Measurements from ENCODE around the gene F3.

Gene F3

DNA sequence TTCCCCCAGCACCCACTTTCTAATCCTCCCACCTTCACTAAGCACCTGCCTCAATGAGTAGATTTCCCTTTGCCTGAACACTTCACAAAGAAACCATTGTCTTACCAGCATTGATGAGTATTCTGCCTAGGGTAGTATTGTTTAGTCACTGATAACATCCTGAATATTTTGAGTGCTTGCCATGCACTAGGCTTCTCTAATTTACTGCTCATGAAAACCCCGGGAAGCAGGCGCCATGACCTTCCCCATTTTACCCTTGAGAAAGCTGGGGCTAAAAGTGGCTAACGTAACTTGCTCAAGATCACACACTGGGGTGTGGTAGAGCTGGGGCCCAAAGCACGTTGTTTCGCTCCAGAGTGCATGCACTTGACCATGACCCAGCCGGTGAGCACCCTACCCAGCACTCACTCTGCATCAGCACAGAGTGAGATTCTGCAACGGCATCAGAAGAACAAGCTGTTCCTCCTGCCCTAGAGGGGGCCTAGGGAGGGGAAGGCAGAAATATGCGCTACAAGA, 10.6 kb upstream of the F3 start:
- DNase-seq (ENCODE audit: low read depth), result no peak

DNA sequence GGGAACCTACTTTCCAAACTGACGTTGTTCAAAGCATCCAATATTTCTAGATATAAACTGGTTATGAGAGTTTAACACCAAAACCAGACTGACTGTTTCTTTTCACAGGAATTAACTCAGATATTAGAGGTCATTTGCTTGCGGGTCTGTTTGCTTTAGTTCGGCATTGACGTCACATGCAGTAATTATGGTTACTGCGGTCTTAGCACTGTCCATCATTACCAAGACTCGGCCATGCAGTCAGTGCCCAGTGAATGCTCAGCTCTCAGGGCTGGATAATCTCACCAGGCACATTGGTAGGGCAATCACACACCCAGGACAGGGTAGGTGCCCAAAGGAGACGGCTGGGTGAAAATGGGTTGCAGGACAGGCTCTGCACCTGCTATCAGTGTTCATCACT, 9.9 kb upstream of the F3 start:
- no peak for DNase-seq (ENCODE audit: low read depth)

DNA sequence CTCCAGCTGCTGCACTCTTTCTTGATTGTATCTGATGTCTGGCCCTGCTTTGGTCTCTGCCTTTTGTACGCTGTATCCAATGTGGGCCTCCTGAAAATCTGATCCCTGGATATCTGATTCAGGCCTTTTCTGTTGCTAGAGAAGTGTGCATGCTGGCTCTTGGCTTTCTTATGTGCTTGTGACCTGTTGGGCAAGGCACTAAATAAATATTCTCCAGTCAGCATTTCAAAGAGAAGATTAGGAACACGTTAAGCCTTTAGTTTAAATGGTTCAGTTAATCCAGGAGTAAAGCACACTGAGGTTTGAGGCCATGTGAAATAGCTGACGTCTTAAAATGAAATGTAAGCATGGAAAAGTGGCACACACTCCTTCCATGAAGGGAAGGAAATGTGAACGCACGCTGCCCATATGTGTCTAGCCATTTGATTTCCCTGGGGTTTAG, 9.3 kb upstream of the F3 start:
- no peak for DNase-seq (ENCODE audit: low read depth)

DNA sequence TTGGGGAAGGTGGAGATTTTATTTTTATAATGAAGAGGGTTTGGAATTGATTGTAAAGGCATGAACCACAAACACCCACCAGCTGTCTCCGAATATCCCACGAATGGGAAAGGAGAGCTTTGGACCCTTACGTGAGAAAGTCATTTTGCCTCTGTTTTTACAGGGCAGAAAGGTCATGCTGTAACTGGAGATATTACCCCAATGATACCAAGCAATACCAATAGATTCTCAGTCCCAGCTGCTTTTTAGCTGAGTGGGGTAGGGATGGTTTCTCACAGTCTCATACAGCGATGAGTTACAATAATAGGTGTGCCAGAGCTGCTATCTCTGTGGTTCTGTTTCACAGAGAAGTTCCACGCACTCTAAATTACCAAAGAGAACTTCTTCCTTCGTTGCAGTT, 8.8 kb upstream of the F3 start:
- no peak for DNase-seq (ENCODE audit: low read depth)

DNA sequence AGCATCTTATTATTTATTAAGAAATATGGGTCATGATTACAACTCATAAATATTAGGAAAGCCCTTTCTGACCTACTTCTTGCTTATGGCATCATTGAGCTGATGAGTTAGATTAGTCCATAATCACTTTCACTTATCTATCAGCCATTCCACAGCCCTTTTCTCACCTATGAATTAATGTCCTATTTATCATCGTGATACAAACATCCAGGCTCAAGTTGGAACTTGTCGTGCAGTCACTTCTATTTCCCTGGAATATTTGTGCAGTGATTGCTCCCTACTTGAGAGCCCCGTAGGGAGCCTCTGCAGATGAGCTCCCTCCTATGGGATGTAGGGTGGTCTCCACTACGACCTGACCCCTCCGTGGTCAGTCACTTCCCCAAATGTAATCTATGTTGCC, 8.1 kb upstream of the F3 start:
- no peak for DNase-seq (ENCODE audit: low read depth)

DNA sequence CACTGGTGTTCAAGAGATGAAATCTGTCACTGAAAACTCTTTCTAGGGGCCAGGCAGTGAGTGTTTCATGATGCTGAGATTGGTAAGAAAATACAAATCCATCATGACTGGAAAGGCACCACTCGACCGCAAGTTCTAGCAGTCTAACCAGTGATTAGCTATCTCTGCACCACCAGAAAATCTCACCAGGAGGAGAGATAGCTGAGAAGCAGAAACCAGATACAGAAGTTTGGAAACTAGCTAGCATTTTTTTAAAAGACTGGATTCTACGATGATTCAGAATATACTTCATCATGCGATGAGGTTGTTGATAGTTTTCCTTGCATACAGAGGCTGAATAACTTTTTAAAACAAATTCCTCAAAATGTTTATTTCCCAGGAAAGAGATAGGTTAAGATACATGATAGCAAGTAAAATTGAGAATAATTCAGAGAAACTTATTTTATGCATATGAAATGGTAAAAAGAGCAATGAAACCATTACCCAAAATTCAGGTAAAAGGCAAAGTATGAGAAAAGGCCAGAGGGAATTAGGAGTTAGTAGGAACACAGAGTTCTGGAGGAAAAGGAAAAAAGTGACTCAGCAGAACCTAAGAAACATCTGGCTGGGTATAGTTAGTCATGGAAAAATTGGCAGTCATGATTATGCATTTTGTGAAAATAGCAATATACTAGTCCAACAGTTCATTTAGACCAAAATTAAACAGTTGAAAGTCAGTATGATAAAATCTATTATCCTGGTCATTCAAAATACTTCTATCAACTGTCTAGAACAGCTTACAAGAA, 3.3 kb upstream of the F3 start:
- DNase-seq (ENCODE audit: low read depth), result no peak

DNA sequence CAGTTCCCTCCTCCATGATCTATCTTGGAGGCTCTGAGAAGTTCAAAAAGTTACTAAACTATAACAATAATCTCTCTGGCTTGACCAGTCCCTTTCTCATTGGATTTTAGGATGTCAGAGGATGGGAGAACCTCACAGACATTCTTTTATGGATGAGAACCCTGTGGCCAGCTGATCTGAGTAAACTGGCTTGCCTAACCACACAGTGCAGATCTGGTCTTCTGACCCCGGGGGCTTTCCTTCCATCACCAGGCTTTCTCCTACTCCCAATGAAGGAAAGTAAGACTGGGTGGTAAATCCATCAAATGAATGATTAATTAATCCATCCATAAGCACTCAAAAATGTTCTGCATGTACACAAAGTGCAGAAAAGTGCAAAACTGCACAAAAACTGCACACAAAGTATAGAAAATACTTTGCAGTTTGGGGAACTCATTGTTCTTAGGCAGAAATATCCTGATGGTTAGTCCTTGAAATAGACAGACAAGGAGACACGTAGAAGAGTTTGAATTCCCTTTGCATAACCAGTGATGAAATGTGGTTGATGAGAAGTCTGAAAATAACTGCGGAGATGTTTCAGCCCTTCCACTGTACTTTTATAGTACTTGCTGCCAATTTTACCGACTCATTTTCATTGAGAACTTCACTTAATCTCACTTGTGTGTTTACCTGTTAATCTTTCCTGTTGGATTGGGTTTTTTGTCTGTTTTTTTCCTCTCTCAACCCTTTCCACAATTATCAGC, 2.5 kb upstream of the F3 start:
- no peak for DNase-seq (ENCODE audit: low read depth)

DNA sequence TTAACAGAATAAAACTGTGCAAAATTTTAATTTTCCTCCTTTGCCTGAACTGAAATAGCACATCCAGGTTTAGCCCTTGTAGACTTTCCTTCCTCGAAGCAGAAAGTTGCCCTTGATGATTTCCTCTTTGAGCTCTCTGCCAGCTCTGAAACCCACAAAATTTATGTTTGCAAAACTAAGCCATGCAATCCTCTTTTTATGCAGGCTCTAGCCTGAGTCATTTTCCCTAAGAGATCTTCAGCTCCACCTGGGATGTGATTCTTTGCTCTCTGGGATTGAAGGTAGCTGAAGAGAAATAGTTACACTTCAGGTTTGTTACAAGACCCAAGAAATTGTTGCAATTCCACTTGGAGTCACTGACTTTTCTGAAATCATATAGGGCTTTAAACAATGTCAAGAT, 1.4 kb upstream of the F3 start:
- no peak for DNase-seq (ENCODE audit: low read depth)

DNA sequence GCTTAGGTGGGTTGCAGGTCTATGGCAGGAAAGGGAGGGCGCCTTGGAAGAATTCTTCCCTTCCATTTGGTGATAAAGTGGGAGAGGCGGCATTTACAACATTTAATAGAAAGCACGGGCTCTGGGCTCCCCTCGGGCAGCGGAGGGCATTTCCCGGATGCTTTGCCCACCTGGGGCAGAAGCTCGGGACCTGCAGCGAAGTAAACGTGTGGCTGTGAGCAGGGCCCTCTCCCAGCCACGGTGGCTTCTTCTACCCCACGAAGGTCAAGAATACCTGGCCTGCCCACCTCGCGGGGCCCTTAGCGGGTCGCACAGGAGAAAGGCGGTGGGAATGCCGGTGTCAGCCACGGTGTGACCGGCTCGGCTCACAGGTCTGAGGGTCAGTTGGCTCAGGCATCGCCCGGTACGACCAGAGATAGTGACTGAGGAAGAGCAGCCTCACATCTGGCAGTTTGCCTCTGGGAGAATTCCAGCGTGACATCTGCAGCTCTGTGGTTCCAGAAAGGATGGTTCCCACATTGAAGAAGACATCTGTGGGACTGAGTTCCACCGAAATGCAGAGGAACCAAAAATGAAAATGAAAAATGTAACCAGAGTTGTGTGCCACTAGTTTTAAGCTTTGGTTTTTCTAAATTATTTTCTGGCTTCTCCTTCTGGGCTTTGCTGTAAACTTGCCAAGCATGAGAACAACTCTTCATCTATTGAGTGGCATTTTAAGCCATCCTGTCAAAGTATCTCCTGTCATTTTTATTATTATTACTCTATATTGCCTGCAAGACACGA, 720 bp upstream of the F3 start:
- DNase-seq (ENCODE audit: low read depth), result no peak

DNA sequence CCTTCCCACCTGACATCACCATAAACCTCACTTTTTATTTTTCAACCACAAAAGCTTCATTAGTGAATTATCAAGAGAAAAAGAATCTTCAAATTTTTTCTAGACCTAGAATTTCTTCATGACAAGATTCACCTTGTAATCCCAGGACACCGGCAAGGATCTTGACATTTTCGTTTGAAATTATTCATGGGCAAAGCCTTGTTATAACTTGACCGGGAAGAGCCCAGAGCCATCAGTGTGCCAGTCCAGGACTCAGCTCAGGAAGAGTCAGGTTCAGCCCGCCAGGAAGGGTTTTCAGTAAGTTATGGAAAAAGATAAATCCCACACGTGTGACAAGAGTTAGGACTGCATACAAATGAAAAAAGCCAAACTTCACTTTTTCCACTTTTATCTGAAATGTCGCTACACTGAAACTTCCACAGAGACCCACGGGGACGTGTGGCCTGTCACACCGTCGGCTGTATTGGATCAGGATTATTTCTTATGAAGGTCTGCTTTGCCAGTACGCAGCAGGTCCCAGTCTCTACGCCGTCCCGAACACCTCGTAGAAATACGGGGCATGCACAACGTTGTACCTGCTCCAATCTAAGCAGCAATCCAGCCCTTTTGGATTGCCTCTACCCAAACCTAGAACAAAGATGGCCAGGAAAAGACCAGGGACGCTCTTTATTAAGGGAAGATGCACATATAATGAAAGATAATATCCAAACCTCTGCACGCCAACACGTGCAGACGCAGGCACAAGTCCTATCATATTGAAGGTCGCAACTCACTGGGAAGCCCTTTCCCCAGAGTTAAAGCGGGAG, 916 bp downstream of the F3 start:
- no peak for DNase-seq (ENCODE audit: low read depth)

DNA sequence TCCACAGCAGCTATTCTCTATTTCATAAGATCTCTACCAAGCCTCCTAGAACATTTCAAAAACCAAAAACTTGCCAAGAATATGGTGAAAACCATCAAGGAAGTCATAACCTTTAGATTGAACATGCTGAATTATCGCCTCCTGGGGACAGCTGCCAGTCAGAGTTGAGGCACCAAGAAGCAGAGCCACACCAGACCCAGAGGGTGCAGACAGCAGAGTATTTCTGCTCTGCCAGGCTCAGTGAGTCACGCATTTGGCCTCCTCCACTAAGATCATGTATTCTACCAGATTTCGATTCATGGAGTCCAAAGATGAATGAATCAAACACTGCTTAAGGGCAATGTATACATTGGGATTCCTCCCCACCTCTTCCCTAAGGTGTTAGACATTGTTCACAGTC, 2.1 kb downstream of the F3 start:
- no peak for DNase-seq (ENCODE audit: low read depth)

DNA sequence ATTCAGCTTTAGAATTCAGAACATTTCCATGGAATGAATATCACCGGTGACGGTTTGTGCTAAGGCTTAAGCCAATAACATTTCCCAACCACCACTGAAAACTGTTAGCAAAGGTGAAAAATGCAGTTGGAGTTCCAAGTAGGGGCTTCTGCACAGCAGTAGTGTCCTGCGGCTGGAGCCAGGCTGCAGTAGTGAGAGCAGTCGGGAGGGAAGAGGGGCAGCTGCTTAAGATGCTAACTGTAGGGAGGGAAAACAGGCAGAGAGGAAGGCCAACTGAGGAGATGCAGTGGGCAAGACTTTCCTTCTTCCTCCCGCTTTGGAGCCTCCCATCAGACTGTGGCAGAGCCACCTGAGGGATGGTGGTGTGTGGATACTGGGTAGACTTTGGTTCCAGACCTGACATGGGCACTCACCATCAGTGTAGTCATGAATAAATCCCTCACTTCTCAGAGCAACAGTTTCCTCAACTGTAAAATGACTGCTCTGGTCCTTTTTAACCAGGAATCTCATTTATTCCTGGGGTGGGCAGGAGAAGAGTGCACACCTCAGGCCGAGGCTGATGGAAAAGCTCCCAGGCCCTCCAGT, 3.2 kb downstream of the F3 start:
- no peak for DNase-seq (ENCODE audit: low read depth)

DNA sequence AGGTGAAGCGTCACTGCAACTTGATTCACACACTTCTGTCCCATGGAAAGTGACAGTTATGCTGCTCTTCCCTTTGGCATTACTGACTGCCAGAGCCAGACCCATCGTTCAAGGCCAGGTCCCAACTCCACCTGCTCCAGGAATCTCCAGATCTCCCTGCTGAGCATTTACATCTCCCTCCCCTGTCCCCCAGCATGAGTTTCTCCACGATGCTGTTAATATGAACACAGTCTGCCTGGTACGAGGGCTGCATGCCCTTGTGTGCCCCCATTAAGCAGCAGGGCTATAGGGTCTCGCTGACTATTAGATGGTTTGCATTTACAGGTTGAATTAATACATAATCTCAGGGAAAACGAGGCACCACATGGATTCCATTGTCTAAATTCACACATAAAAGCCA, 4.3 kb downstream of the F3 start:
- DNase-seq (ENCODE audit: low read depth), result no peak

DNA sequence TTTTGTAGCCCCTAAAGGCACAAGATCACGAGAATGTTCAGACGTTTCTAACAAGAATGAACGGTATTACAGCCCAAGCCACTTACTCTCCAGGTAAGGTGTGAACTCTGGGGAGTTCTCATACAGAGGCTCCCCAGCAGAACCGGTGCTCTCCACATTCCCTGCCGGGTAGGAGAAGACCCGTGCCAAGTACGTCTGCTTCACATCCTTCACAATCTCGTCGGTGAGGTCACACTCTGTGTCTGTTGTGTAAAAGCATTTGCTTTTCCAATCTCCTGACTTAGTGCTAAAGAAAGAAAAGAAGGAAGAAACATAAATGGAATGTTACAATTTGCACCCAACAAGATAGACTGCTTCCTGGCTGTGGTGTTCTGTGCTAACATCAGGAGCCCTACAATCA, 5.7 kb downstream of the F3 start:
- DNase-seq (ENCODE audit: low read depth), result no peak

DNA sequence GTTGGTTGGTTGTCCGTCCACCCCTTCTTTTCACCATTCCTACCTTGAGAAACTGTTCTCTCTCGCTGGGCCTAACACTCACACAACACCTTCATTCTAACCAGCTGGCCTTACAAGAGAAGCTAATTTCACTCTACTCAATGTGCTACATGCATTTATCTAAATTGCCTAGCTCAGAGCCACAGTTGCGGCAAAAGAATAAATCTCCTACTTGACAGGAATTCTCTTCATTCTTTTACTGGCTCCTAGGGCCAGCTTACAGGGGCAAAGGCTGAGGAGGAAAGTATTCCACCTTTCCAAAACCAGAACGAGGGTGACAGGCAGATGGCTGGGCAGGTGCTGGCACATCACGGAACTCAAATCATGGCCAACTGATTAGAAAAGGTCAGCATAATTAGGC, 6.5 kb downstream of the F3 start:
- DNase-seq (ENCODE audit: low read depth), result no peak

DNA sequence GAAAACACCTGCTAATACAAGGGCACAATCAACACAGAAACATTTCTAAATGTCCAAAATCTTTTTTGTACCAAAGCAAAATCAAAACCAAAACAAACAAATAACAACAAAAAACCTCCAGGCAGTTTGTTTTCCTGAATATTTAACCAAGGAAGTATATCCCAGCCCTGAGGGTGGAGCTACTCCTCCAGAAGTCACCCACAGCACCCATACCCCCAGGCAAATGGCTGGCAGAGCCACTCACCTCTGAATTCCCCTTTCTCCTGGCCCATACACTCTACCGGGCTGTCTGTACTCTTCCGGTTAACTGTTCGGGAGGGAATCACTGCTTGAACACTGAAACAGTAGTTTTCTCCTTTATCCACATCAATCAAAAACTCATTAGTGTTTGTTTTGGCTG, 9.5 kb downstream of the F3 start:
- DNase-seq (ENCODE audit: low read depth), result no peak

DNA sequence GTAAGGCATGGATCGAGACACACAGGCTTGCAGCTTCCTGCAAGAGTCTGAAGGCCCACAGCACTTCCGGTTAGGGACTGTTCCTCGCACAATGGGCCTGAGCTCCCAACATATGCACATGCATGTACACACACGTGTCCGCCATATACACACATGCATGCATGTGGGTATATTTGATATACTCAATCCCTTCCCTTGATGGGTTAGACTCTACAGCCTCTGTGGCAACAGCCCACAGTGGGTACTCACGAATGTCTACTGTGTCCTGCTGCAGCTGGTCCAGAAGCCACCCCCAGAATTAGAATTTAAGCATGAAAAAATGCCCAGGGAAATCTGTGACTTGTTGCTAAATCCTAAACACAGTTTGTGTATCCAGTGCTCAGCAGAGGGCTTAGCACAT, 9.9 kb downstream of the F3 start:
- DNase-seq (ENCODE audit: low read depth), result no peak

DNA sequence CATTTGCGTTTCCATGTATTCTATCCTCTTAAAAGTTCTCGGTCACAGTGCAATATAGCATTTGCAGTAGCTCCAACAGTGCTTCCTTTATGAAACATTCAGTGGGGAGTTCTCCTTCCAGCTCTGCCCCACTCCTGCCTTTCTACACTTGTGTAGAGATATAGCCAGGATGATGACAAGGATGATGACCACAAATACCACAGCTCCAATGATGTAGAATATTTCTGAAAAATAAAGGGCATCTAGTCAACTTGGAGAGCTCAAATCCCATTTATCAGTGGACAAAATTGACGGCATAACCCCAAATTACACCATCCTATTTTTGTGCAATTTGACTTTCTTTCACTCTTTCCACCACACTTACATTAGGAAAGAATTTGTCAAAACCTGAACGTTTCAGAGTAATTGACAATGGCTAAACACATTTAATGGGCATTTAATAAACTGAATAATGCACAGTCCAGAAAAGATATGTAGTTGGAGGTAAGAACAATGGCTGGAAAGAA, 11.1 kb downstream of the F3 start:
- DNase-seq (ENCODE audit: low read depth), result no peak

DNA sequence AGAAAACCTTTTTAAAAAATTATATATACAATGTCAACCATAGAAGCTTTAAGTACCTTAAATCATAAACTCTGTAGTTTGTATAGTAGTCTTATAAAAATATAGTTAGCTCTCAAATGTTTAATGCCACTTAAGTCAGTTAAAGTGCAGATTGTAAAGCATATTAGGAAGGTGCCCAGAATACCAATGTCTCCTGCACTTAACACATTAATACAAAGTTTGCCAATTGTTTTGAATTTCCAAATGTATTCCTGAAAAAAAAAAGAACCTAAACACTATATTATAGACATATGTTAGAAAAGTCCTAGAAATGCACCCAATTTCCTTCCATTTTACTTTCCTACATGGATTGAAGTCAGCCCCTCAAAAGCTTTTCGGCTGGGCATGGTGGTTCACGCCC, 12.1 kb downstream of the F3 start:
- DNase-seq (ENCODE audit: low read depth), result no peak

DNA sequence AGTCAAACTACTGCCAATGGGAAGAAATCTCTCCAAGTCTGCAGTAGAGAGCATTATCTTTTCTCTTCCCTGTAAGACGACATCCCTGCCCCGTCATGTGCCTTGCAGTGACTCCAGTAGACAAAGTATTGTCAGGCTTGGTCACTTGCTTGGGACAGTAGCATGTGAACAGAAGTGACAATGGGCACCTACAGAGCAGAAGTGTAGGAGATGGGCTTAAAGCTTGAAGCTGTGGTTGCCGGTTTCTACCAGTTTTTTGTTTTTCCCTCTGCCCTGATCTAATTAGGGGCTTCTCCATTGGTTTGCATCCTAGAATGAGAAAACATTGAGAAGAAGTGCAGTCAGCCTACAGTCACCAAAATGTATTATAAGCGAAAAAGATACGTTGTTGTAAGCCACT, 12.7 kb downstream of the F3 start:
- no peak for DNase-seq (ENCODE audit: low read depth)

DNA sequence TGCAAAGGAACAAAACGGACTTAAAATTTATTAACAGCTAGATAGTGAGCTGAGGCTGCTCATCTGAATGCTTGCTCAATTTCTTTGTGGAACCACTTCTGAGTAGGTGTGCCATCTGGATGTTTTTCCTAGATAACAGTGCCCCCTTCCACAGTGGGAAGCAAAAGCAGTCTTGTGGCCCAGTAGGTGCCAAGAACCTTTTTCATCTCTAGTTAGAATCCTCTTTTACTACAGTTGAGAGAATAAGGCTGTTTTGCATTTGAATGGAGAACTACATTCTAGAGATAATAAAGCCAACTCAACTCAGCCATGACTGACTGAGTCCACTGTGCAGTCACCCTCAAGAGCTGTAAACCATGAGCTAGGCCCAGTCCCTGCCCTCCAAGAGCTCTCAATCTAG, 13.3 kb downstream of the F3 start:
- no peak for DNase-seq (ENCODE audit: low read depth)
